Psoas muscle (tissue), 8 donors: Measurements from ENCODE around the gene TAF1A. TPM values are rescaled to one million over a fixed set of nuclear protein-coding genes. Genes with fewer than 3 reads are reported as not detected.
A peak's percentile ranks its signal among the peaks of the same experiment; 100 is the strongest.

Experiments used
- ATAC-seq, 4 donors: fragments of 200-7000 bp; cut with Tn5 transposase; one replicate each; pipeline ENCODE4 v1.9.1; 2020; ENCODE audit warnings: moderate library complexity in 3 of 4, mild to moderate bottlenecking in 2 of 4
- DNase-seq, 2 donors: peaks; one replicate each; pipeline ENCODE4 v3.0.0-alpha.2; 2020
- H3K27ac ChIP-seq: fragments of 200-600 bp; one replicate; pipeline ENCODE4 v1.8.0; 2022
- H3K27me3 ChIP-seq, 3 donors: fragments of 200-600 bp in 1 of 3; one replicate each; pipeline versions ENCODE4 v1.6.1 to v1.8.0; 2013 to 2022; ENCODE audit warnings: low read length in 2 of 3, mild to moderate bottlenecking in 2 of 3, moderate library complexity in 1 of 3; ENCODE audit not compliant: insufficient read depth in 3 of 3
- H3K36me3 ChIP-seq, 2 donors: fragments of 200-600 bp in 1 of 2; one replicate each; pipeline versions ENCODE4 v1.6.1 to v1.8.0; 2013 to 2022; ENCODE audit warnings: low read depth in 1 of 2, mild to moderate bottlenecking in 1 of 2, moderate library complexity in 1 of 2; ENCODE audit not compliant: insufficient read depth in 1 of 2
- H3K4me1 ChIP-seq: fragments of 200-600 bp; one replicate; pipeline ENCODE4 v1.8.0; 2022
- H3K4me3 ChIP-seq: fragments of 200-600 bp; one replicate; pipeline ENCODE4 v1.8.0; 2022; ENCODE audit warnings: mild to moderate bottlenecking
- H3K9me3 ChIP-seq: fragments of 200-600 bp; one replicate; pipeline ENCODE4 v1.8.0; 2022
- CTCF ChIP-seq: fragments of 200-600 bp; IDR thresholded peaks from one replicate; pipeline ENCODE4 v1.8.0; 2022; ENCODE audit warnings: antibody characterized with exemption
- WGBS, 3 donors: extraction: QIAGEN DNeasy Blood & Tissue Kit; methylation state at CpG; one replicate each; pipeline versions ENCODE4 v1.1.6 to v1.1.7; 2013; 5-methylcytosine and 5-hydroxymethylcytosine counted together
- intact Hi-C, 2 donors: fragments of 100-400 bp; cut with DNase I; formaldehyde crosslinking; loops; one replicate each; pipeline versions ENCODE4 v1.11.0 to v1.14.2; 2022
- polyA plus RNA-seq, 3 donors: library from polyadenylated mRNA; stranded (reverse); fragments of 200-250 nt; gene quantifications; one replicate each; pipeline ENCODE4 v1.2.3, GENCODE V29; 2013
- total RNA-seq, 4 donors: library from RNA; stranded (reverse); fragmentation: NEBNext Ultra II Directional in 2 of 4; extraction: Animal tissue kit (Norgen Biotek cat#: 25700) in 2 of 4; gene quantifications; one replicate each; pipeline versions ENCODE4 v1.2.1 to v1.2.4, GENCODE V29; 2021 to 2023
- donor health status: healthy with polysubstance abuse.
- donor health status: DM: no; HTN: no; CAD: no; lungs with moderate emphysema.
- donor health status: Bipolar disorder and iron deficiency.
- donor health status: healthy.
- donor health status: DM: yes; HTN: yes; CAD: no.
- donor health status: DM: no; HTN: no; CAD: no.
- donor health status: DM: no; HTN: no; CAD: no.
- donor health status: DM: yes; HTN: yes; CAD: no.

Gene TAF1A
- total and polyA plus RNA-seq, 7 donors: 1.2 to 4.9 (median 2.7) TPM

DNA sequence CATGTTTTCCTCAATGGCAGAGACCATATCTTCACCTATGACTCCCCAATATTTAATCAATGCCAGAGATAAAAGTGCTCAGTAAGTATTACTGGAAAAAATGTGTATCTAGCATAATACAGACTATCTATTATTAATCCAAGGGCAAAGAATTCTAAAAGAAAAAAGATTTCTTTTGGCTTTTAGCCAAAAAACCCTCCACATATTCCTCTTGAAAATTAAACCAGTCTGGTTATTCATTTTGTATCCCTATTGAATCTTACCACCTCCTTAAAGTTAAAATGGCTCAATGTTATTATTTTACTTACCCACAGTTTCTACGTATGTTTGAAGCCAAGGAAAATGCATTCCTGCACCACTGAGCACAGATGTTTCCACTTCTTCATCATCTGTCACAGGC is 1.6 kb downstream of the TAF1A start:
- no peaks in the 10 kb centered on the region for H3K27me3 ChIP-seq
- TF ChIP-seq CTCF: no peak
- H3K4me3 ChIP-seq: peak overlapping the region; percentile 90
- H3K36me3 ChIP-seq: peaks cover 0 to 31% of the 10 kb centered on the region in 2 donors
- no peak for DNase-seq
- no peak overlapping the region for H3K27ac ChIP-seq
- intact Hi-C loops: no loop called here
- 77 to 84% (median 83%) methylated on average over 1 of the region's 1 CpG for WGBS, 3 donors
- peaks cover 18% of the 10 kb centered on the region for H3K4me1 ChIP-seq
- no peak for ATAC-seq
- H3K9me3 ChIP-seq: no peaks in the 10 kb centered on the region

- TF ChIP-seq CTCF: no peak
- no peaks in the 10 kb centered on the region for H3K9me3 ChIP-seq
- intact Hi-C loops: no loop called here
- 95 to 99% (median 97%) methylated on average over 2 of the region's 2 CpGs for WGBS, 3 donors
- no peak overlapping the region for H3K27ac ChIP-seq
- ATAC-seq: no peak
- no peaks in the 10 kb centered on the region for H3K27me3 ChIP-seq
- peaks cover 0 to 43% of the 10 kb centered on the region in 2 donors for H3K36me3 ChIP-seq
- peaks cover 18% of the 10 kb centered on the region for H3K4me1 ChIP-seq
- no peak for DNase-seq
- H3K4me3 ChIP-seq: no peak overlapping the region
Observed at GRCh38 chr1:222586842-222587241, 2.9 kb downstream of the TAF1A start.

- Histone ChIP-seq H3K4me3 (no peak overlapping the region), H3K27me3 (no peaks in the 10 kb centered on the region), H3K36me3 (peaks cover 0 to 52% of the 10 kb centered on the region in 2 donors), H3K4me1 (no peaks in the 10 kb centered on the region), H3K9me3 (no peaks in the 10 kb centered on the region), H3K27ac (no peak overlapping the region)
- WGBS, 3 donors: 79 to 87% (median 82%) methylated on average over 5 of the region's 5 CpGs
- intact Hi-C loops: no loop called here
- ATAC-seq (no peak), DNase-seq (no peak)
- no peak for TF ChIP-seq CTCF
Observed at GRCh38 chr1:222583079-222583478, 6.7 kb downstream of the TAF1A start.

DNA sequence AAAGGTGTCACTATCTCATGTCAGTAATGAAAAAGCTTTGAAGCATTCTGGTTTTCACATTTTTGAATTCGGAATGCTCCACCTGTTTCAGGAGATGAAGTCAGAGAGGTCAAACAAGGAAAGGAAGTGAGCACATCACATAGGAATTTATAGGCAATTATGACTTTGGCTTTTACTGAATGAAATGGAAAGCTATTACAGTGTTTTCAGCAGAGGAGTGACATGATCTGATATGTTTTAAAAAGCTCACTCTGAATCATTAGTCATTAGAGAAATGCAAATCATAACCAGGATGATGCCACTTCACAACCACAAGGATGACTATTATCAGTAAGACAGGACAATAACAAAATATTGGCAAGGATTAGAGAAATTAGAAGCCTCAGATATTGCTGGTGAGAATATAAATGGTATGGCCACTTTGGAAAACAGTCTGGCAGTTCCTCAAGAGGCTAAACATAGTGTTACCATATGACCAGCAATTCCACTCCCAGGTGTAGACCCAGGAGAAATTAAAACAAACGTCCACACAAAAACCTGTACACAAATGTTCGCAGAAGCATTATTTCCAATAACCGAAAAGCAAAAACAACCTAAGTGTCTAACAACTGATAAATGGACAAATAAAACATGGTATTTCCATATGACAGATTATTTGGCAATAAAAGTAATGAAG is 7.5 kb downstream of the TAF1A start:
- DNase-seq (no peak), ATAC-seq (no peak)
- no peak for TF ChIP-seq CTCF
- H3K9me3 ChIP-seq: no peaks in the 10 kb centered on the region
- no peaks in the 10 kb centered on the region for H3K27me3 ChIP-seq
- peaks cover 0 to 54% of the 10 kb centered on the region in 2 donors for H3K36me3 ChIP-seq
- 72 to 75% (median 73%) methylated on average over 4 of the region's 4 CpGs for WGBS, 3 donors
- intact Hi-C loops: no loop called here
- no peak overlapping the region for H3K4me3 ChIP-seq
- H3K27ac ChIP-seq: no peak overlapping the region
- H3K4me1 ChIP-seq: no peaks in the 10 kb centered on the region

DNA sequence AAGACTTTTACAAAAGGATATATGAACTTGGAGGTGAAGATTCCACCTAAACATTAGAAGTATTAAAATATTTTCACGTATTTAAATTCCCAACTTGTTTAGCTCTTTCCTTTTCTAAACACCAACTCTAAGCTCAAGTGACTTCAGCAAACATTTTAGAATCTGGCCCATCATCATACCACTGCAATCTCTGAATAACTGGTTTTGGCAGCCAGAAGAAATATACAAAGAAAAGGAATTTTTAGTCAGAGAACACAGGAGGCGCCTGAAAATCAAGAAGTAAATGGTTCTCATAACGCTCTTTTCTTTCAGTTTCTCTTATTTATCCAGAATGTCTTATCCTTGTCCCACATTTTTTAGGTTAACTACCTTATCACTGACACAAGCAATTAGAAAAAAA is 10.4 kb downstream of the TAF1A start:
- no peak for DNase-seq
- Histone ChIP-seq H3K4me1 (no peaks in the 10 kb centered on the region), H3K27me3 (no peaks in the 10 kb centered on the region), H3K36me3 (peaks cover 0 to 66% of the 10 kb centered on the region in 2 donors), H3K27ac (no peak overlapping the region), H3K4me3 (no peak overlapping the region), H3K9me3 (no peaks in the 10 kb centered on the region)
- intact Hi-C loops: no loop called here
- WGBS, 3 donors: 94 to 95% (median 95%) methylated on average over 3 of the region's 3 CpGs
- ATAC-seq: no peak
- no peak for TF ChIP-seq CTCF
